GM12873 (cell line): Measurements from ENCODE around the gene MIER3.

Experiments
- TF ChIP-seq, protein P1 (sequence below): IDR thresholded peaks from 2 replicates; pipeline ENCODE4 v1.5.1; 2012; ENCODE audit warnings: low read depth, mild to moderate bottlenecking, moderate library complexity, low read length, control low read depth; ENCODE audit not compliant: insufficient read depth; ENCODE audit errors: missing control alignments

The MIER3 gene

DNA sequence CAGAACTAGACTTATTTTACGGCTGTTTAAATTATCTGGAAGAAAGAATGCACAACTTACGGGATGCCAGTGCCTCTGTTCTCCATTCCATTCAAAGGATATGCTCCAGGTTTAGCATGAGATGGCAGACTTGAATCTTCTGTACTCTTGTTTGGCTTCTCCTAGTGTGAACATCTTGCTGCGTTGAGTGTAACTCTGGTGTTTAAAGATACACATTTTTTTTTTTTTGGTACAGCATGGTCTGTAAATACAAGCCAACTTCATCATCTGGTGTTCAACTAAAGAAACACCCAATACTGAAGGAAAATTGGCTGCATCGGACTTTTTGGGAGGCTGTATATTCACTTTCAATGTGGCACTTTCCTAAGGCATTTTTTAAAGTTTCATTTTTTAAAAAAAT lies 7.4 kb upstream of the MIER3 start:
- TF ChIP-seq, protein P1, sequence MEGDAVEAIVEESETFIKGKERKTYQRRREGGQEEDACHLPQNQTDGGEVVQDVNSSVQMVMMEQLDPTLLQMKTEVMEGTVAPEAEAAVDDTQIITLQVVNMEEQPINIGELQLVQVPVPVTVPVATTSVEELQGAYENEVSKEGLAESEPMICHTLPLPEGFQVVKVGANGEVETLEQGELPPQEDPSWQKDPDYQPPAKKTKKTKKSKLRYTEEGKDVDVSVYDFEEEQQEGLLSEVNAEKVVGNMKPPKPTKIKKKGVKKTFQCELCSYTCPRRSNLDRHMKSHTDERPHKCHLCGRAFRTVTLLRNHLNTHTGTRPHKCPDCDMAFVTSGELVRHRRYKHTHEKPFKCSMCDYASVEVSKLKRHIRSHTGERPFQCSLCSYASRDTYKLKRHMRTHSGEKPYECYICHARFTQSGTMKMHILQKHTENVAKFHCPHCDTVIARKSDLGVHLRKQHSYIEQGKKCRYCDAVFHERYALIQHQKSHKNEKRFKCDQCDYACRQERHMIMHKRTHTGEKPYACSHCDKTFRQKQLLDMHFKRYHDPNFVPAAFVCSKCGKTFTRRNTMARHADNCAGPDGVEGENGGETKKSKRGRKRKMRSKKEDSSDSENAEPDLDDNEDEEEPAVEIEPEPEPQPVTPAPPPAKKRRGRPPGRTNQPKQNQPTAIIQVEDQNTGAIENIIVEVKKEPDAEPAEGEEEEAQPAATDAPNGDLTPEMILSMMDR = no peak

GRCh38 chr5:56958595-56958994 lies 6.7 kb upstream of the MIER3 start:
- TF ChIP-seq, protein P1 = no peak

DNA sequence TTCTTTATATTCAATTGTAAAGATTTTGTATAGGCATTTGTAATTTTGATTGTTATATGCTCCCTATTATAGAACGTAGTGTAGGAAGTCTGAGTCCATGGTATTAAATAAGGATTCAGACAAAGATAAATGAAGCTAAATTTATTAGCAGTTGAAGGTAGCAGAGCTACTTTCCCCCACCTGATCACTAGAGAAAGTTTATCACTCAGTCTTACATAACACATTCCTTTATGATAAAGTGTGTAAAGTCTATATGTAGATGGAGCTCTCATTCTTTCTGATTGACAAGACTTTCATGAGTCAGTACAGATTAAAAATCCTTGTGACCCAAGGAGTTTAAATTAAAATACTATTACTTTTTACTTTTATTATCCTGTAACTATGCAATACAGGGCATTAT lies 2.3 kb upstream of the MIER3 start:
- TF ChIP-seq, protein P1 = no peak

DNA sequence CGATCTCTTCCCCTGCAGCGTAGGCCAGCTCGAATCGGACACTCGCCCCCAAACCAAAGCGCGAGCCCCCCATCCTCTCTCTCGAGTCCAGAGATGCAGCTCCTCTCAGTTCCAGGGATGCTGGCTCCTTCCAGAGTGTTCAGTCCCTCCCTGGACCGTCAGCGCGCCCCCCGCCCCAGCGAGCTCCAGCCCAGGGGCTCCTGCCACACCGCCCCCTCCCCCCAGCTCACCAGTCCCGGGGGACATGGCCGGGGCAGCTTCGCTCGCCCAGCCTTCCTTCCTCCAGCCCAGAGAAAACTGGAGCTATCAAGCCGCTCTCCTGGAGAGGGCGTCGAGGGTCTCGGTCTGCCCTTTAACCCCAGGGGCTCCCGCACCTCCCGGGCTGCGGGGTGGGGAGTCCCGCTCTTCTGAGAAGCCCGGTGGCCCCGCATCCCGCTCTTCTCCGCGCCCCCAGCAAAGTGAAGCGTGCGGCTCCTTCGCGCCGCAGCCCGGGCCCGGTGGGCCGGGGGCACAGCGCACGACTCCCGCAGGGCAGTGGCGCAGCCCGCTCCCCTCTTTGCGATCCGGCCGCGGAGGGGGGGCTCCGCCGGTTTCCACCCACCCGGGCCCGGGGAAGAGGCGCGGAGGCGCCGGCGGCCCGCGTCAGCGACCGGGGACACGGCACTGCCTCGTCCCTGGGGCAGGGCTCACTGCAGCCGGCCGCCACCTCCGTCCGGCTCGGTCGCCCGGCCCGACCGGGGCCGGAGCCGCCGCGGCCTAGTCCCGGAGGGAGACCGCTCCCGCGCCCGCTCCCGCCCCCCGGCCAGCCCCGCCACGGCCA lies 587 bp downstream of the MIER3 start:
- TF ChIP-seq, protein P1 = no peak

- TF ChIP-seq, protein P1 = no peak
Measured at GRCh38 chr5:56950626-56951125, 1.2 kb downstream of the MIER3 start.

DNA sequence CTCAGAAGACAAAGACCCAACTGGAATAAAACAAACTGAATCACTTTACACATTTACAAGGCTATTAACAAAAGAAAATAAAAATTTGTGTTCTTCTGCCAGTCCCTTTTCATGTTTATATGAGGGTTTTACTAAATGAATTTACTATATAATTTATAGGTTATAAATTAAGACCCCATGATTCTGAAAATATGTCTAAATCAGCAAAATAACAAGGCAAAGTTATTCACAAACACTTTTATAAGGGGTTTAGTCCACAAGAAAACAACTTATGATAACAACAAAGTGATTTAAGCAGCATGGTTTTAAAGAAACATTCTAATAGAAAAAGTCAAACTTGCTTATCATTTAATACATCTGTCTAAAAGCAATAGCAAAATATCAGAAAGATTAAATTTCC lies 4.9 kb downstream of the MIER3 start:
- TF ChIP-seq, protein P1 = no peak

DNA sequence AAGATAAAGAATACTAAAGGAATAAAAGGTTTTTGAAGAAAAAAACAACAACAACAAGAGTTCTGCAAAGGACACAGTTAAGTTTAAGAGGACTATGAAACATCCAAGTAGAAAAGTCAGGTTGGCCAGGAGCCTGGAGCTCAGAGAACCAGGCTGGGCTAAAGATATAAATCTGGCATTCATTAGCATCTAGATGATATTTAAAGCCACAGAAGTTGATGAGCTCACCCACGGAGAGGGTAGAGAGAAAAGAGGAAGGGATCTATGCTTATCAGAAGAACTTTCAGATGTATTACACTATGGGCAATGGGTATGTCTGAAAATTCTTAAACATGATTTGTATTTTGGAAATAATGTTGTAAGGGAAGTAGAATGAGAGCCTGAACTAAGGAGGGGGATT lies 9.9 kb downstream of the MIER3 start:
- TF ChIP-seq, protein P1 = no peak
